GM23248 (cell line): Measurements from ENCODE around the gene STARD13.

Source experiments
- EZH2 ChIP-seq: fragments of 200-600 bp; sonication (generic); IDR thresholded peaks from 2 replicates; pipeline ENCODE4 v1.6.1; 2018; ENCODE audit warnings: antibody characterized with exemption, mild to moderate bottlenecking; ENCODE audit not compliant: insufficient read depth, poor library complexity, severe bottlenecking
- EZH2phosphoT487 ChIP-seq: fragments of 200-600 bp; sonication (generic); IDR thresholded peaks from 2 replicates; pipeline ENCODE4 v1.6.1; 2018; ENCODE audit warnings: antibody characterized with exemption, moderate library complexity, mild to moderate bottlenecking, low read depth; ENCODE audit not compliant: insufficient read depth

GRCh38 chr13:33092073-33092987, 193.2 kb downstream of the STARD13 start:
- TF ChIP-seq EZH2, result no peak
- no peak for TF ChIP-seq EZH2phosphoT487
